GOT3 (cell line): Measurements from ENCODE around the gene TMEM266.

Experiments used
- DNase-seq: peaks from one replicate; lab custom pipeline; 2025; ENCODE audit warnings: mixed read lengths; lab: John Stamatoyannopoulos, UW

TMEM266 gene

GRCh38 chr15:76065793-76066192 lies 6.0 kb downstream of the TMEM266 start:
- no peak for DNase-seq

- DNase-seq: no peak
Observed at GRCh38 chr15:76070192-76070591, 10.4 kb downstream of the TMEM266 start.

- DNase-seq: no peak
Observed at GRCh38 chr15:76070921-76071635, 11.3 kb downstream of the TMEM266 start.

- no peak for DNase-seq
Observed at GRCh38 chr15:76071806-76072205, 12.0 kb downstream of the TMEM266 start.

- no peak for DNase-seq
Observed at GRCh38 chr15:76073554-76073953, 13.8 kb downstream of the TMEM266 start.

GRCh38 chr15:76075046-76075445 lies 15.3 kb downstream of the TMEM266 start:
- no peak for DNase-seq

GRCh38 chr15:76078285-76078877 lies 18.6 kb downstream of the TMEM266 start:
- DNase-seq: no peak

GRCh38 chr15:76084256-76084655 lies 24.5 kb downstream of the TMEM266 start:
- no peak for DNase-seq

GRCh38 chr15:76098685-76099084 lies 38.9 kb downstream of the TMEM266 start:
- DNase-seq: no peak

- DNase-seq: no peak
Observed at GRCh38 chr15:76099388-76099787, 39.6 kb downstream of the TMEM266 start.

- no peak for DNase-seq
Observed at GRCh38 chr15:76100361-76100760, 40.6 kb downstream of the TMEM266 start.

- DNase-seq: no peak
Observed at GRCh38 chr15:76101655-76102054, 41.9 kb downstream of the TMEM266 start.

GRCh38 chr15:76105391-76105790 lies 45.6 kb downstream of the TMEM266 start:
- no peak for DNase-seq

- DNase-seq: no peak
Observed at GRCh38 chr15:76105911-76106310, 46.1 kb downstream of the TMEM266 start.

GRCh38 chr15:76107169-76107568 lies 47.4 kb downstream of the TMEM266 start:
- DNase-seq: no peak

GRCh38 chr15:76108021-76108723 lies 48.4 kb downstream of the TMEM266 start:
- no peak for DNase-seq

- DNase-seq: no peak
Observed at GRCh38 chr15:76109046-76109445, 49.3 kb downstream of the TMEM266 start.

- no peak for DNase-seq
Observed at GRCh38 chr15:76114561-76114960, 54.8 kb downstream of the TMEM266 start.

- DNase-seq: no peak
Observed at GRCh38 chr15:76116138-76116885, 56.5 kb downstream of the TMEM266 start.

- no peak for DNase-seq
Observed at GRCh38 chr15:76117181-76117580, 57.4 kb downstream of the TMEM266 start.

- no peak for DNase-seq
Observed at GRCh38 chr15:76118767-76119166, 59.0 kb downstream of the TMEM266 start.

- no peak for DNase-seq
Observed at GRCh38 chr15:76123031-76123430, 63.2 kb downstream of the TMEM266 start.
